HCT116 (cell line): ENCODE measurements around the gene TBC1D1. TPM values are rescaled to one million over a fixed set of nuclear protein-coding genes. Genes with fewer than 3 reads are reported as not detected.

Source experiments
- ATAC-seq: fragments of 200-7000 bp; cut with Tn5 transposase; 2 replicates; pipeline ENCODE4 v1.9.1; 2020; ENCODE audit warnings: mild to moderate bottlenecking, moderate library complexity
- BruUV-seq: library from RNA; stranded (reverse); fragments of 400-500 nt; replicated peaks from 2 replicates; lab custom pipeline; 2021; lab: Mats Ljungman, UMichigan
- CTCF ChIA-PET: fragments of 300-600 bp; sonication (Branson Sonifier 250); formaldehyde crosslinking; loops from one replicate; lab custom pipeline; 2021; ENCODE audit warnings: antibody characterized with exemption; lab: Charles Lee
- POLR2A ChIA-PET: fragments of 300-600, 350-600 bp; sonication (Branson Sonifier 250); formaldehyde crosslinking; loops from one replicate; lab custom pipeline; 2021; ENCODE audit warnings: antibody characterized with exemption; lab: Charles Lee
- RAD21 ChIA-PET, 2 experiments: fragments of 300-600 bp; sonication (Branson Sonifier 250); formaldehyde crosslinking; loops; one replicate each; lab custom pipeline; 2023; ENCODE audit warnings: low total read pairs in 2 of 2; ENCODE audit not compliant: uncharacterized antibody in 2 of 2, unreplicated experiment in 2 of 2, low non-redundant PET in 1 of 2; lab: Charles Lee
- DNase-seq: peaks from one replicate; pipeline ENCODE4 v3.0.0-alpha.2; 2010; ENCODE audit warnings: low read depth, low spot score
- H2AFZ ChIP-seq: fragments of 200-600 bp; shearing (Covaris generic), sonication (generic); 2 replicates; pipeline ENCODE4 v1.6.1; 2017; ENCODE audit warnings: low read depth, mixed run types, mixed read lengths, antibody characterized with exemption, low read length; ENCODE audit not compliant: poor library complexity, severe bottlenecking
- H3K27ac ChIP-seq: 2 replicates; pipeline ENCODE4 v1.5.1; 2012; ENCODE audit warnings: low read depth, low read length
- H3K27me3 ChIP-seq: fragments of 200-600 bp; sonication (generic); 2 replicates; pipeline ENCODE4 v1.6.1; 2016; ENCODE audit warnings: mixed run types, low read length, mixed read lengths; ENCODE audit not compliant: insufficient read depth
- H3K36me3 ChIP-seq, 2 experiments: fragments of 200-500 bp in 1 of 2; fragments of 200-600 bp in 1 of 2; sonication (Bioruptor generic) in 1 of 2; sonication (generic) in 1 of 2; 2 replicates each; pipeline versions ENCODE4 v1.5.1 to v1.6.1; 2014 to 2016; ENCODE audit warnings: low read length in 2 of 2, inconsistent platforms in 1 of 2, mixed read lengths in 1 of 2, mixed run types in 1 of 2; ENCODE audit not compliant: insufficient read depth in 2 of 2, control insufficient read depth in 1 of 2
- H3K4me1 ChIP-seq, 2 experiments: fragments of 200-600 bp in 1 of 2; sonication (generic) in 1 of 2; 2 replicates each; pipeline versions ENCODE4 v1.5.1 to v1.6.1; 2012 to 2017; ENCODE audit warnings: low read length in 2 of 2, inconsistent platforms in 1 of 2, mild to moderate bottlenecking in 1 of 2, mixed read lengths in 1 of 2, mixed run types in 1 of 2, moderate library complexity in 1 of 2; ENCODE audit not compliant: insufficient read depth in 2 of 2, control insufficient read depth in 1 of 2
- H3K4me2 ChIP-seq: fragments of 200-600 bp; sonication (generic); 2 replicates; pipeline ENCODE4 v1.6.1; 2017; ENCODE audit warnings: mixed run types, low read length, mixed read lengths
- H3K4me3 ChIP-seq, 2 experiments: fragments of 200-600 bp in 1 of 2; sonication (generic) in 1 of 2; replicated peaks in 1 of 2; 2 replicates each; pipeline ENCODE4 v1.5.1; 2011 to 2016; ENCODE audit warnings: low read length in 2 of 2, control low read depth in 1 of 2, low read depth in 1 of 2, mild to moderate bottlenecking in 1 of 2, mixed read lengths in 1 of 2, mixed run types in 1 of 2
- H3K79me2 ChIP-seq: fragments of 200-600 bp; sonication (generic); 2 replicates; pipeline ENCODE4 v1.6.1; 2017; ENCODE audit warnings: mild to moderate bottlenecking, mixed run types, low read length, moderate library complexity, mixed read lengths; ENCODE audit not compliant: insufficient read depth
- H3K9ac ChIP-seq: fragments of 200-600 bp; sonication (generic); 2 replicates; pipeline ENCODE4 v1.6.1; 2016; ENCODE audit warnings: low read length, mixed read lengths
- H3K9me2 ChIP-seq: fragments of 200-600 bp; sonication (generic), shearing (Covaris generic); 2 replicates; pipeline ENCODE4 v1.6.1; 2017; ENCODE audit warnings: mixed run types, mild to moderate bottlenecking, moderate library complexity; ENCODE audit not compliant: insufficient read depth
- H3K9me3 ChIP-seq, 2 experiments: fragments of 200-500 bp in 1 of 2; fragments of 200-600 bp in 1 of 2; sonication (Bioruptor generic) in 1 of 2; sonication (generic) in 1 of 2; 2 replicates each; pipeline ENCODE4 v1.6.1; 2014 to 2017; ENCODE audit warnings: low read length in 2 of 2, mixed read lengths in 2 of 2, inconsistent platforms in 1 of 2, low read depth in 1 of 2, mild to moderate bottlenecking in 1 of 2, mixed run types in 1 of 2, moderate library complexity in 1 of 2; ENCODE audit not compliant: control insufficient read depth in 1 of 2, insufficient read depth in 1 of 2
- H4K20me1 ChIP-seq: fragments of 200-600 bp; sonication (generic), shearing (Covaris generic); 2 replicates; pipeline ENCODE4 v1.6.1; 2017; ENCODE audit warnings: mixed run types, mild to moderate bottlenecking, moderate library complexity; ENCODE audit not compliant: insufficient read depth
- CEBPB ChIP-seq: IDR thresholded peaks from 2 replicates; pipeline ENCODE4 v1.6.1; 2012; ENCODE audit warnings: low read depth
- EGR1 ChIP-seq: IDR thresholded peaks from 2 replicates; pipeline ENCODE4 v1.6.1; 2012; ENCODE audit warnings: low read depth
- EZH2 ChIP-seq: fragments of 200-600 bp; sonication (generic); IDR thresholded peaks from 2 replicates; pipeline ENCODE4 v1.6.1; 2017; ENCODE audit warnings: antibody characterized with exemption, mixed run types
- EZH2phosphoT487 ChIP-seq: fragments of 200-600 bp; IDR thresholded peaks from 2 replicates; pipeline ENCODE4 v1.6.1; 2018; ENCODE audit warnings: antibody characterized with exemption, borderline replicate concordance
- JUND ChIP-seq: IDR thresholded peaks from 2 replicates; pipeline ENCODE4 v1.6.1; 2012
- POLR2A ChIP-seq: IDR thresholded peaks from 2 replicates; pipeline ENCODE4 v1.7.0; 2011; ENCODE audit warnings: borderline replicate concordance; ENCODE audit not compliant: insufficient read depth, insufficient read length; ENCODE audit errors: extremely low read depth
- RAD21 ChIP-seq: IDR thresholded peaks from 2 replicates; pipeline ENCODE4 v1.6.1; 2012; ENCODE audit warnings: low read depth, mild to moderate bottlenecking
- SIN3A ChIP-seq: IDR thresholded peaks from 2 replicates; pipeline ENCODE4 v1.6.1; 2012; ENCODE audit warnings: low read depth
- SP1 ChIP-seq: IDR thresholded peaks from 2 replicates; pipeline ENCODE4 v1.6.1; 2012; ENCODE audit warnings: low read depth
- SRF ChIP-seq: IDR thresholded peaks from 2 replicates; pipeline ENCODE4 v1.6.1; 2012; ENCODE audit warnings: low read depth
- YY1 ChIP-seq: IDR thresholded peaks from 2 replicates; pipeline ENCODE4 v1.6.1; 2011; ENCODE audit warnings: low read length, low read depth, moderate library complexity, mild to moderate bottlenecking; ENCODE audit not compliant: insufficient replicate concordance; ENCODE audit errors: extremely low read depth
- ZNF274 ChIP-seq: fragments of 200-500 bp; sonication (Bioruptor generic); IDR thresholded peaks from 2 replicates; pipeline ENCODE4 v1.6.1; 2014; ENCODE audit warnings: mild to moderate bottlenecking, low read depth, low read length, inconsistent platforms
- intact Hi-C: fragments of 100-400 bp; cut with micrococcal nuclease; formaldehyde crosslinking; loops from 2 replicates; pipeline ENCODE4 v1.10.0; 2022
- total RNA-seq: library from RNA; stranded (reverse); gene quantifications from one replicate; pipeline ENCODE4 v1.2.1, GENCODE V29; 2021; ENCODE audit not compliant: unreplicated experiment
- TF ChIP-seq, protein P1 (sequence below): IDR thresholded peaks from 2 replicates; pipeline ENCODE4 v1.6.1; 2012
- TF ChIP-seq, protein P2 (sequence below): IDR thresholded peaks from 2 replicates; pipeline ENCODE4 v1.6.1; 2012
- TF ChIP-seq, protein P3 (sequence below), 3 experiments: fragments of 200-600 bp in 1 of 3; sonication (generic) in 1 of 3; IDR thresholded peaks in 2 of 3; conservative IDR thresholded peaks in 1 of 3; 2 replicates each; pipeline ENCODE4 v1.5.1; 2012 to 2017; ENCODE audit warnings: low read depth in 2 of 3, low read length in 2 of 3, antibody characterized with exemption in 1 of 3, borderline replicate concordance in 1 of 3, control low read depth in 1 of 3, mild to moderate bottlenecking in 1 of 3, mixed read lengths in 1 of 3, mixed run types in 1 of 3, moderate library complexity in 1 of 3; ENCODE audit not compliant: insufficient read depth in 1 of 3
- TF ChIP-seq, protein P4 (sequence below): IDR thresholded peaks from 2 replicates; pipeline ENCODE4 v1.6.1; 2012; ENCODE audit warnings: low read depth

The TBC1D1 gene
- total RNA-seq, 1 experiment from 2014 or later = 82.7 TPM

DNA sequence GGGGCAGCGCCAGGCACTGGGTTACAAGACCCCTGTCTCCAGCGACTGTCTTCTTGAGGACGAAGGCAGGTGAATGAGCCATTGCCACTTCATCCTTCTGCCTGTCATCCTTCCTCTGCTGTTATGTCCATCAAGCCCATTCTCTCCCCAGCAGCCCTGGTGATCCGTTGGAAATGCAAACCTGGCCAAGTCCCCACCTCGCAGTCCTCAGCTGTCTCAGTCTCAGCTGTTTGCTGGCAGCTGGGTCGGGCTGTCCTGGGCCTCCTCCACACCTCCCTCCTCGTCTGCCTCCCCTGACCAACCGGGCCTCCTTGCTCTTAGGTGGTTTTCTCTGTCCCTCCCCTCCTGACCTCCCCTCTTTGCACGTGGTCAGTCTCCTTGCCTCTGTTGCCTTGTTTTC is 107.3 kb downstream of the TBC1D1 start:
- Histone ChIP-seq H3K27me3 (no peaks in the 10 kb centered on the region), H3K9me2 (no peaks in the 10 kb centered on the region), H3K36me3 (no peaks in the 10 kb centered on the region), H4K20me1 (no peaks in the 10 kb centered on the region), H3K79me2 (peaks cover 19% of the 10 kb centered on the region; the same call in 1 of the 2 replicates), H3K27ac (no peak overlapping the region), H3K9me3 (no peaks in the 10 kb centered on the region), H3K9ac (no peak overlapping the region), H2AFZ (no peak overlapping the region), H3K4me2 (no peak overlapping the region), H3K4me1 (peaks cover 0 to 3% of the 10 kb centered on the region in 2 experiments; a peak in 1 of 4 replicates), H3K4me3 (no peak overlapping the region)
- POLR2A ChIA-PET = no interaction called here
- ATAC-seq = no peak
- no peak for DNase-seq
- CTCF ChIA-PET = no interaction called here
- intact Hi-C loops = no loop called here
- RAD21 ChIA-PET = no interaction called here
- no peak for TF ChIP-seq YY1
- no peak for TF ChIP-seq SIN3A
- no peak for TF ChIP-seq SP1
- no peak for TF ChIP-seq EZH2
- no peak for TF ChIP-seq SRF
- TF ChIP-seq, protein P1, sequence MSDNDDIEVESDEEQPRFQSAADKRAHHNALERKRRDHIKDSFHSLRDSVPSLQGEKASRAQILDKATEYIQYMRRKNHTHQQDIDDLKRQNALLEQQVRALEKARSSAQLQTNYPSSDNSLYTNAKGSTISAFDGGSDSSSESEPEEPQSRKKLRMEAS = no peak
- TF ChIP-seq EGR1 = no peak
- no peak for TF ChIP-seq RAD21
- TF ChIP-seq EZH2phosphoT487 = no peak
- no peak for TF ChIP-seq ZNF274
- TF ChIP-seq, protein P2, sequence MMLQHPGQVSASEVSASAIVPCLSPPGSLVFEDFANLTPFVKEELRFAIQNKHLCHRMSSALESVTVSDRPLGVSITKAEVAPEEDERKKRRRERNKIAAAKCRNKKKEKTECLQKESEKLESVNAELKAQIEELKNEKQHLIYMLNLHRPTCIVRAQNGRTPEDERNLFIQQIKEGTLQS = no peak
- TF ChIP-seq, protein P3, sequence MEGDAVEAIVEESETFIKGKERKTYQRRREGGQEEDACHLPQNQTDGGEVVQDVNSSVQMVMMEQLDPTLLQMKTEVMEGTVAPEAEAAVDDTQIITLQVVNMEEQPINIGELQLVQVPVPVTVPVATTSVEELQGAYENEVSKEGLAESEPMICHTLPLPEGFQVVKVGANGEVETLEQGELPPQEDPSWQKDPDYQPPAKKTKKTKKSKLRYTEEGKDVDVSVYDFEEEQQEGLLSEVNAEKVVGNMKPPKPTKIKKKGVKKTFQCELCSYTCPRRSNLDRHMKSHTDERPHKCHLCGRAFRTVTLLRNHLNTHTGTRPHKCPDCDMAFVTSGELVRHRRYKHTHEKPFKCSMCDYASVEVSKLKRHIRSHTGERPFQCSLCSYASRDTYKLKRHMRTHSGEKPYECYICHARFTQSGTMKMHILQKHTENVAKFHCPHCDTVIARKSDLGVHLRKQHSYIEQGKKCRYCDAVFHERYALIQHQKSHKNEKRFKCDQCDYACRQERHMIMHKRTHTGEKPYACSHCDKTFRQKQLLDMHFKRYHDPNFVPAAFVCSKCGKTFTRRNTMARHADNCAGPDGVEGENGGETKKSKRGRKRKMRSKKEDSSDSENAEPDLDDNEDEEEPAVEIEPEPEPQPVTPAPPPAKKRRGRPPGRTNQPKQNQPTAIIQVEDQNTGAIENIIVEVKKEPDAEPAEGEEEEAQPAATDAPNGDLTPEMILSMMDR (IDR thresholded peaks at IDR 0.05 in 2 of 3, conservative IDR thresholded peaks at IDR 0.05 in 1 of 3; ENCODE audit: borderline replicate concordance in 1 of 3, insufficient read depth in 1 of 3, low read depth in 2 of 3, low read length in 2 of 3) = no peak
- no peak for TF ChIP-seq CEBPB
- no peak for TF ChIP-seq JUND
- no peak for TF ChIP-seq POLR2A
- TF ChIP-seq, protein P4, sequence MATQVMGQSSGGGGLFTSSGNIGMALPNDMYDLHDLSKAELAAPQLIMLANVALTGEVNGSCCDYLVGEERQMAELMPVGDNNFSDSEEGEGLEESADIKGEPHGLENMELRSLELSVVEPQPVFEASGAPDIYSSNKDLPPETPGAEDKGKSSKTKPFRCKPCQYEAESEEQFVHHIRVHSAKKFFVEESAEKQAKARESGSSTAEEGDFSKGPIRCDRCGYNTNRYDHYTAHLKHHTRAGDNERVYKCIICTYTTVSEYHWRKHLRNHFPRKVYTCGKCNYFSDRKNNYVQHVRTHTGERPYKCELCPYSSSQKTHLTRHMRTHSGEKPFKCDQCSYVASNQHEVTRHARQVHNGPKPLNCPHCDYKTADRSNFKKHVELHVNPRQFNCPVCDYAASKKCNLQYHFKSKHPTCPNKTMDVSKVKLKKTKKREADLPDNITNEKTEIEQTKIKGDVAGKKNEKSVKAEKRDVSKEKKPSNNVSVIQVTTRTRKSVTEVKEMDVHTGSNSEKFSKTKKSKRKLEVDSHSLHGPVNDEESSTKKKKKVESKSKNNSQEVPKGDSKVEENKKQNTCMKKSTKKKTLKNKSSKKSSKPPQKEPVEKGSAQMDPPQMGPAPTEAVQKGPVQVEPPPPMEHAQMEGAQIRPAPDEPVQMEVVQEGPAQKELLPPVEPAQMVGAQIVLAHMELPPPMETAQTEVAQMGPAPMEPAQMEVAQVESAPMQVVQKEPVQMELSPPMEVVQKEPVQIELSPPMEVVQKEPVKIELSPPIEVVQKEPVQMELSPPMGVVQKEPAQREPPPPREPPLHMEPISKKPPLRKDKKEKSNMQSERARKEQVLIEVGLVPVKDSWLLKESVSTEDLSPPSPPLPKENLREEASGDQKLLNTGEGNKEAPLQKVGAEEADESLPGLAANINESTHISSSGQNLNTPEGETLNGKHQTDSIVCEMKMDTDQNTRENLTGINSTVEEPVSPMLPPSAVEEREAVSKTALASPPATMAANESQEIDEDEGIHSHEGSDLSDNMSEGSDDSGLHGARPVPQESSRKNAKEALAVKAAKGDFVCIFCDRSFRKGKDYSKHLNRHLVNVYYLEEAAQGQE = no peak
- no TSS peak for BruUV-seq
